HUES64 (cell line): ENCODE data around the gene NTM.

Experiments
- H3K27ac ChIP-seq: 2 replicates; pipeline ENCODE4 v1.7.0; 2013; ENCODE audit warnings: low read depth, low read length, inconsistent platforms
- H3K27me3 ChIP-seq: 2 replicates; pipeline ENCODE4 v1.6.1; 2013; ENCODE audit warnings: mild to moderate bottlenecking, low read length; ENCODE audit not compliant: insufficient read depth
- H3K36me3 ChIP-seq: 2 replicates; pipeline ENCODE4 v1.6.1; 2013; ENCODE audit warnings: mild to moderate bottlenecking, low read length; ENCODE audit not compliant: insufficient read depth
- H3K4me1 ChIP-seq: 2 replicates; pipeline ENCODE4 v1.6.1; 2013; ENCODE audit warnings: mild to moderate bottlenecking, low read length, moderate library complexity; ENCODE audit not compliant: insufficient read depth
- H3K4me3 ChIP-seq: 2 replicates; pipeline ENCODE4 v1.5.1; 2013; ENCODE audit warnings: mild to moderate bottlenecking, low read length, moderate library complexity
- H3K9ac ChIP-seq: 2 replicates; pipeline ENCODE4 v1.6.1; 2013; ENCODE audit warnings: mild to moderate bottlenecking, low read depth, low read length
- H3K9me3 ChIP-seq: 2 replicates; pipeline ENCODE4 v1.6.1; 2013; ENCODE audit warnings: low read depth, low read length; ENCODE audit not compliant: insufficient read depth
- WGBS: fragments of 150-250, 120-280 bp; methylation state at CpG from one replicate; pipeline ENCODE4 v1.1.7; 2013; ENCODE audit warnings: missing lambda C conversion rate; 5-methylcytosine and 5-hydroxymethylcytosine counted together

Gene NTM

DNA sequence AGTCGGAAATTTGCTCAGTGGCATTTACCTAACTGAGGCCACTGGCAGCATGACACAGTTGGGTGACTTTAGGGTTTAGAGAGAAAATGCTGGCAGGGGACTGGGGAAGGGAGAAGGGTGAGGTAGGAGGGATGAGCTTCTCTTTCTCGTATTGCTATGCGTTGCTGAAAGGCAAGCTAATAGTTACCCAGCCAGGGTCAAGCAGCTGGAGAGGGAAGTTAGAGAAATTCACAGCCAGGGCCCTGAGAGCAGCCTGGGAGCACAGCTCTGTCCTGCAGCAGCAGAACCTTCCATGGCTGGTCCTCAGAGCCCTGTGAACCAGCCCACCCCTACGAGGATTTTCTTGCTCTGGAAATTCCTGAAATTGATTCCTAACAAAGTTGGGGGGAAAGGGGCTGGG lies 679.6 kb downstream of the NTM start:
- 76% methylated on average over 4 of the region's 4 CpGs for WGBS
- no peak overlapping the region for H3K27ac ChIP-seq
- no peaks in the 10 kb centered on the region for H3K9me3 ChIP-seq
- H3K36me3 ChIP-seq, result no peaks in the 10 kb centered on the region
- peaks cover 17% of the 10 kb centered on the region for H3K4me1 ChIP-seq
- no peaks in the 10 kb centered on the region for H3K27me3 ChIP-seq
- no peak overlapping the region for H3K9ac ChIP-seq
- H3K4me3 ChIP-seq, result no peak overlapping the region

DNA sequence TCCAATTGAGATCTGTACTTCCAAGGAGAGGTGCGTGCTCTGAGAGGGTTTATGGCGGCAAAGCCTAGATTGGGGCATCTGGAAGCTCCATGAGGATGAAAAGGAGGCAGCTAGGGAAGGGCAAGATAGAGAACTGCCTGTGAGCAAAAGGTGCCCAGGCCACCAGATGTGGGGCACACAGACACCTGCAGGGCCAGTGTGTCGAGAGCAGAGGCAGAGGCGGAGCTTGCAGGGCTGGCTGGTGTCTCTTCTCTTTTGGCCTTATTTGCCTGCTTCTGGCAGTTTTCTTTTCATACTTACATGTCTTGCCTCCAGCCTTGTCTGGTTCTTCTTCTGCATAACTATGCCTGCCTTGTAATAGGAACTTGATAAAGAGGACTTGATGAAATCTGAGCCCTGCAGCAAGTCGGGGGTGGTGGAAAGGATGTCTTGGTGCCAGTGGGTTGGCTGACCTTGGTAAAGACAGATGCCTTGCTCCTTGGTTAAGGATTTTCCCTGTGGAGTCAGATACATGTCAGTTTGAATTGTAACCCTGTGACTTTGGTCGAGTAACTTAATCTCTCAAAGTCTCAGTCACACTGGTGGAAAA lies 680.3 kb downstream of the NTM start:
- peaks cover 17% of the 10 kb centered on the region for H3K4me1 ChIP-seq
- H3K36me3 ChIP-seq, result no peaks in the 10 kb centered on the region
- no peak overlapping the region for H3K27ac ChIP-seq
- H3K4me3 ChIP-seq, result no peak overlapping the region
- H3K9me3 ChIP-seq, result no peaks in the 10 kb centered on the region
- H3K27me3 ChIP-seq, result no peaks in the 10 kb centered on the region
- no peak overlapping the region for H3K9ac ChIP-seq
- 78% methylated on average over 6 of the region's 6 CpGs for WGBS

DNA sequence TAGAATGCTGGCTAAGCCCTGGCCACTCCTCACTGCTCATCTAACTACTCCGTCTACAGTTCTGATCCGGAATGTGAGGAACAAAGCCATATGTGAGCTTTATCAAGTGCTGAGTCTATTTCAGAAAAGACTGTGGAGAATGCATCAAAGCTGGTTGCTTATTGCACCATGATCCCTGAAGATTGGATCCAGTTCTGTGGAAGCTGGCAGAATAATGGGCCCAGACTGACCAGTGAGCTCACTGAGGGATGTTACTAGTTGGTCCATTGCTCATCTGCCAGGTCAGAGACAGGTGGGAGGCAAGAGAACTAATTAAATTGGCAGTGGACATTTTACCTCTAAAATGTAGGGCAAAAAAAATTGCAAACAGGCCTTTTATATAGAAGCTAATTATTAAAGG lies 681.3 kb downstream of the NTM start:
- no peaks in the 10 kb centered on the region for H3K9me3 ChIP-seq
- no peak overlapping the region for H3K9ac ChIP-seq
- 94% methylated on average over 2 of the region's 2 CpGs for WGBS
- H3K4me1 ChIP-seq, result peaks cover 17% of the 10 kb centered on the region
- no peaks in the 10 kb centered on the region for H3K36me3 ChIP-seq
- H3K4me3 ChIP-seq, result no peak overlapping the region
- no peak overlapping the region for H3K27ac ChIP-seq
- H3K27me3 ChIP-seq, result no peaks in the 10 kb centered on the region

DNA sequence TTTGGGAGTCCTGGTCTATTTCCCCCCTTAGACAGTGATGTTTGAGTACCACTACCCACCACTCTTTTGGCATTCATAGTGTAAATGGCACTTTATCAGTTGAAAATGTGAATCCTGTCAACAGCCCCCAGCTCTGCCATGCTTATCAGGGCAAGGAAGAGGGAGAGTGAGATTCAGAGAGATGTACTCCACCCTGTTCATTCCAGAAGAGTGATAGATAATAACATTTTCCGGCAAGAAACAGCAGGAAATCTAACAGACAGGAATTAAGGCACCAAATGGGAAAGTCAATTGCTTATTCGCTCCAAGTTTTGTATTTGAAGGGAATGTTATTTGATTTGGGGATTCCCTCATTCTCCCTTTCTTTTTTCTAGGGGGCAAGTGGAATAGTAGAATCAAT lies 681.9 kb downstream of the NTM start:
- no peak overlapping the region for H3K27ac ChIP-seq
- peaks cover 17% of the 10 kb centered on the region for H3K4me1 ChIP-seq
- H3K9me3 ChIP-seq, result no peaks in the 10 kb centered on the region
- H3K4me3 ChIP-seq, result no peak overlapping the region
- no peak overlapping the region for H3K9ac ChIP-seq
- 98% methylated on average over 2 of the region's 2 CpGs for WGBS
- no peaks in the 10 kb centered on the region for H3K27me3 ChIP-seq
- H3K36me3 ChIP-seq, result no peaks in the 10 kb centered on the region

DNA sequence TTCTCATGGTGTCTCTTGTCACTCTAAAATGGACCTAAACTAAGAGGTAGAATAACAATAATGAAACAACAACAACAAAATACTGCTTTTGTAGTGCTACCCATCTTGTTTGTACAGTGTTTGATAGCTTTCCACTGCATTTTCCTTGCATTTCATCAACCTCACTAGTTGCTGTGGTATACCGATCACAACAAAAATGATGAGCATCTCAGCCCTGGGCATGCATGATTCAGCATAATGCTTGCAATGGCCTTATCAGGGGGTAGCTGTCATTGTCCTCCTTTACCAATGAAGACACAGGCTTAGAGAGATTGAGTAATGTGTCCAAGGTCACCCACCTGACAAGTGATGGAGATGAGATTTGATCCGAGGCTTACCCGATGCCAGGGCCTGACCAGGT lies 682.5 kb downstream of the NTM start:
- no peak overlapping the region for H3K4me3 ChIP-seq
- peaks cover 17% of the 10 kb centered on the region for H3K4me1 ChIP-seq
- H3K9ac ChIP-seq, result no peak overlapping the region
- 92% methylated on average over 3 of the region's 3 CpGs for WGBS
- H3K36me3 ChIP-seq, result no peaks in the 10 kb centered on the region
- H3K9me3 ChIP-seq, result no peaks in the 10 kb centered on the region
- H3K27ac ChIP-seq, result no peak overlapping the region
- H3K27me3 ChIP-seq, result no peaks in the 10 kb centered on the region

DNA sequence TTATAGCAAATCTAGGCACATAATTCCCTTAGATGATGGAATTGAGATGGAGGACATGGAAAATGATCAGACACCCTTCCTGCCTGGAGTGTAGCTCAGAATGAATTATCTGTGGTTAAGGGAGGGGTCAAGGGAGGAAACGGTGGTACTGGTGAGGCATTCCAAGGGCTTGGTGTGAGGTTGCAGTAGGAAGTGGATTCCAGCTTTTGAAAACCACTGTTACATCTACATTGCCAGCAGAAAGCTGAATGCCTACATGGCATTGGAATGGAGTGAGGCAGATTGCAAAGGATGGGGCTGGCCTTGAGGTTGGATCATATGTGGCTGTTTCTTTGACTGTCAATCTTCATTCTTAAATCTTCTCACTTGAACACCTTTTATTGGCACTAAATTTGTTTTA lies 684.4 kb downstream of the NTM start:
- H3K27ac ChIP-seq, result no peak overlapping the region
- H3K4me1 ChIP-seq, result peaks cover 19% of the 10 kb centered on the region
- no peak overlapping the region for H3K4me3 ChIP-seq
- H3K36me3 ChIP-seq, result no peaks in the 10 kb centered on the region
- H3K9me3 ChIP-seq, result no peaks in the 10 kb centered on the region
- no peak overlapping the region for H3K9ac ChIP-seq
- 78% methylated on average over 1 of the region's 1 CpG for WGBS
- H3K27me3 ChIP-seq, result no peaks in the 10 kb centered on the region

DNA sequence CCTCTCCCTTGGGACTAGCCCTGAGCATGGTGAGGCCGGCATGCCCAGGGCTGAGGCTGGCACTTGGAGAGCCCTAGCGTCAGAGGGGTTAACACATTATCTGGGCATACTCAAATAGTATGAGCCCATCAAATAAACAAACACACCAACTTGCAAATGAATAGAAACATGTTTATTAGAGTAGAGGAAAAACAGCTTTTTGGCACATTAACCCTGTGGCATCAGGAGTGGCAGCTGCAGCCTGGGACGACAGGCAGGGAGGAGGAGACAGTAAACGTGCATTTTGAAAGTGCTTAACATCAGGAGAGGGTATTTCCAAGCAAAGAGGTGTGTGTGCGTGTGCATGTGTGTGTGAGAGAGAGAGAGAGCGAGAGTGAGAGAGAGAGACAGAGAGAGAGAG lies 684.9 kb downstream of the NTM start:
- H3K4me1 ChIP-seq, result peaks cover 15% of the 10 kb centered on the region
- H3K36me3 ChIP-seq, result no peaks in the 10 kb centered on the region
- H3K9ac ChIP-seq, result no peak overlapping the region
- H3K4me3 ChIP-seq, result no peak overlapping the region
- H3K27me3 ChIP-seq, result no peaks in the 10 kb centered on the region
- no peak overlapping the region for H3K27ac ChIP-seq
- no peaks in the 10 kb centered on the region for H3K9me3 ChIP-seq
- WGBS, result 86% methylated on average over 6 of the region's 6 CpGs

DNA sequence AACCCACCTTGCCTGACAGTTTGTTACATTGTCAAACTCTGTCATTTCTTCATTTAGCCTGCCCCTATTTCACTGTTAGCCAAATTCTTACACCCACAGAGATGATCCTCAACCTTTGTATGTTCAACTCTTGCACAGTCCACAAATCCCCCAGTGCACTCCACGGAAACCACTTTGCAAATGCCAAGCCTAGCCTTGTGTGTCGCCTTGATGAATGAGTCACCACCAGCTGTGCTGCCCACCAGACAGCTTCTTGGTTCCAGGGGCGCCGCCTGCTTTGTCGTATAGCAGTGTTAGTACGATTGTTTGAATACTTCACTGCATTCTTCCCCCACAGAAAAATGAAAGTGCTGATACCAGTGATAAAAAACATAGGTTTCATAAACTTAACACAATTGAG lies 686.3 kb downstream of the NTM start:
- H3K4me3 ChIP-seq, result no peak overlapping the region
- no peaks in the 10 kb centered on the region for H3K27me3 ChIP-seq
- no peaks in the 10 kb centered on the region for H3K36me3 ChIP-seq
- 82% methylated on average over 6 of the region's 6 CpGs for WGBS
- H3K9ac ChIP-seq, result no peak overlapping the region
- H3K9me3 ChIP-seq, result no peaks in the 10 kb centered on the region
- H3K4me1 ChIP-seq, result peaks cover 6% of the 10 kb centered on the region; the same call in 1 of the 2 replicates
- no peak overlapping the region for H3K27ac ChIP-seq

DNA sequence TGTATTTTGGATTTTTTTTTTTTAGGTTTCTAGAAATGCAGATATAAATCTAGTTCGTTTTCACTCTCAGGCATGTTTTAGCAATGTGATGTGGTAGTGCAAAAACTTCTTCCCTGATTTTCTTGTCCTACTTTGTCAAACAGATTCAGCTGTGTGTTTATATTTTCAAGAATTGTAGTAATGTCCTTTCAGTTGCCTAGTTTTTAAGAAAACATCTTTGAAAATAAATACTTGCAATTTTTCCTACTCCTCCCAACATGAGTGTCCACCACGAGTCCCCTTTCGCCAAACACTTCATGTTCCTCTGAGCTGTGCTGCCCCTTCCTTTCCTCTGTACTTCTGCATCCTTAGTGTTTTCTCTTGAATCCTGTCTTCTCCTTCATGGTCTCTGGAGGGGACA lies 686.9 kb downstream of the NTM start:
- 90% methylated on average over 3 of the region's 3 CpGs for WGBS
- Histone ChIP-seq H3K36me3 (no peaks in the 10 kb centered on the region), H3K9me3 (no peaks in the 10 kb centered on the region), H3K4me1 (peaks cover 6% of the 10 kb centered on the region; the same call in 1 of the 2 replicates), H3K27me3 (no peaks in the 10 kb centered on the region), H3K9ac (no peak overlapping the region), H3K4me3 (no peak overlapping the region), H3K27ac (no peak overlapping the region)

DNA sequence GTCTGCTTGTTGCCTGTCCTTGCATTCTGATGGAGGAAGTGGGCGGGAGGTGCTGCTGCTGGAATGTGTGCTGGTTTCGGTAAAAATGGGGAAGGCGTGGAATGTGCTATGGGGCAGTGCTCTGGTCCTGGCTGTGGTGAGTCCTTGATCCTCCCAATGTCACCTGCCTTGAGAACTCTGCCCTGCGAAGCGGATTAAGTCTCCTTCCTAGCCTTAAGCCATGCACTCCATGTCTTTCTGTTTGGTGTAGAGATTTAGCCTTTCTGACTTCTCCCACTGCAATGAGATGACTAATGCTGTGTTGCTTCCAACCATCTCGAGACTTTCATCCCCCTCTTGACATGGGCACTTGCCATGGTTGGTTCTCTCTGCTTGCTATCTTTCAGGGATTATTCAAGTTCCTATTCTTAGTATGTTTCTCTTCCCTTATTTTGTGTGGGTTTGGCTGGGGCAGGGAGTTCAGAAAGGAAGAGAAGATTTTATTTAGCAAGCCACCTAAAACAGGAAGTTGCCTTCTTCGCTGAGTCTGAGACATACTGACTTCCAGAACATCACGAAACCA lies 687.9 kb downstream of the NTM start:
- no peaks in the 10 kb centered on the region for H3K9me3 ChIP-seq
- H3K27ac ChIP-seq, result no peak overlapping the region
- WGBS, result 82% methylated on average over 8 of the region's 8 CpGs
- no peaks in the 10 kb centered on the region for H3K27me3 ChIP-seq
- no peak overlapping the region for H3K4me3 ChIP-seq
- peaks cover 6% of the 10 kb centered on the region; the same call in 1 of the 2 replicates for H3K4me1 ChIP-seq
- H3K36me3 ChIP-seq, result no peaks in the 10 kb centered on the region
- no peak overlapping the region for H3K9ac ChIP-seq

DNA sequence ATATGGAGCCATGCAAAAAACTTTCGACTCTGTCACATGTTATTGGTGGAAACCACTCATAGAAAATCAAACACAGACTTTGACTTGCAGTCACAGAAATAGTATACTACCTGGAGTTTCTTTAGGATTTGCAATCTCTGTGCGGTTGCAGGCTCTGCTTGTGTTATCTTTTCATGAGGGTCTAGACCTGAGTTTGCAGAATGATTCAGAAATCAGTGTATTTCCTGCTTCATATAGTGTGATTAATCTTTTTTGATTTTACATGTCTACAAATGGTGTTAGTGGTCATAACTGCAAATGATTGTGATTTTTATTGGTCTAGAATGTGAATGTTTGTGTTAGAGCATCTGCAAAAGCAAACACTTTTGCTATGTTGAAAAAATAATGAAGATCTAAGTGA lies 690.2 kb downstream of the NTM start:
- no peaks in the 10 kb centered on the region for H3K36me3 ChIP-seq
- H3K9ac ChIP-seq, result no peak overlapping the region
- 95% methylated on average over 2 of the region's 2 CpGs for WGBS
- no peaks in the 10 kb centered on the region for H3K27me3 ChIP-seq
- H3K4me1 ChIP-seq, result peaks cover 6% of the 10 kb centered on the region; the same call in 1 of the 2 replicates
- no peaks in the 10 kb centered on the region for H3K9me3 ChIP-seq
- H3K27ac ChIP-seq, result no peak overlapping the region
- no peak overlapping the region for H3K4me3 ChIP-seq

DNA sequence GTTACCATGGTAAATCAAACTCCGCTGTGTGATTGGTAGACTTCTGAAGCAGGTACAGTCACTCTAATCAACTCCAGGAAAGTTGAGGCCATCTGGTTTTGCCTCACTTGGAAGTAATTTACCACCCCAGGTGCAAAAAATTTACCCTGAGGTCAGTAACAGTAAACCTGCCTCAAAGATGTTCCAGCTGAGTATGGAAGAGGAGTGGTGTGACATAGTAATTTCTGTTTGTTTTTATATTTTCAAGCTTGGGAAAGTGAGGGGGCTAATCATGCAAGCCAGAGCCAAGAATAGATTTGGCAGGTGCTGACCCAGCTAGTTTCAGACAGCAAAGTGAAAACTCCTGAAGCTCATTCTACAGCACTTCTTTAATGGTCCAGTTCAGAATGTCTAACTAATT lies 691.6 kb downstream of the NTM start:
- H3K27ac ChIP-seq, result no peak overlapping the region
- no peaks in the 10 kb centered on the region for H3K27me3 ChIP-seq
- WGBS, result 100% methylated on average over 1 of the region's 1 CpG
- H3K9me3 ChIP-seq, result 0 out of 2 replicates have a peak, but pooled peaks cover 5% of the 10 kb centered on the region
- peaks cover 6% of the 10 kb centered on the region; the same call in 1 of the 2 replicates for H3K4me1 ChIP-seq
- H3K4me3 ChIP-seq, result no peak overlapping the region
- H3K36me3 ChIP-seq, result no peaks in the 10 kb centered on the region
- no peak overlapping the region for H3K9ac ChIP-seq
